GM19468 (cell line): ENCODE data around the gene HLTF.

Experiments
- ATAC-seq: cut with Tn5 transposase; IDR thresholded peaks from one replicate; pipeline ENCODE4 v1.9.1; 2021; ENCODE audit warnings: mild to moderate bottlenecking, moderate library complexity, moderate number of reproducible peaks; ENCODE audit not compliant: unreplicated experiment; ENCODE audit errors: extremely low read depth

HLTF gene

DNA sequence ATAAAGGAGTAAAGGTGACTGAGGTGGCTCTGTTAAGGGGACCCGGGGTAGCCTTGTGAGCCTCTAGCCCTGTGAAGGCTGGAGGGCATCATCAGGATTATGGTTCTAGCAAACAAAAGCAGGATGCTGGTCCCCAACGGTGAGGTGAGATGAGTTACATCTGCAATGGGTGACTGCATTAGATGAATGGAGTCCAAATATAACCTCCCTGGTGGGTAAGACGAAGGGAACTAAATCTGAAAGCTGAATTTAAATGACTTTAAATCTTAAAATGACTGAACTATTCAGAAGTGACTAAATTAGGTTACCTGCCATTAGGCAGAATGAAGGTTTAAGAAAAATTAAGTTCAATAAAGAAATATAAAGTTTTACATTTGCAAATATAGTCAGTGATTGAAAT is 4.6 kb upstream of the HLTF start:
- ATAC-seq, result no peak

DNA sequence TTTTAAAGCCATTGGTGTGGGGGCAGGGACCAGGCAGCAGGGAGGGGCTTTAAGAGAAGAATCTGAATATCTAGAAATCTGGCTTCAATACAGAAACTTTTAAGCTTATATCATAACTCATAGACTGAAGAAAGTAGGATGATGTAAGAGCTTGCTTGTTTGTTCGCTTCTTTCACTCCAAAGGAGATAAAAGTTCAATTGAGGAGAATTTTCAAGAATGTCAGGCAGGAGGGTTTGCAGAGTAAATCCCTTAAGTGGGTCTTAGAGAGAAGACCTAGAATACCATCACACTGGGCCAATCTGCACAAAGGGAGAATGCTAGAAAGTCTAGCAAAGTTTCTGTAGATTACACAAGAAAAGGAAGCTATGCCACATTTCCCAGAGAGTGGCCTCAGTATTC is 4.1 kb upstream of the HLTF start:
- no peak for ATAC-seq

DNA sequence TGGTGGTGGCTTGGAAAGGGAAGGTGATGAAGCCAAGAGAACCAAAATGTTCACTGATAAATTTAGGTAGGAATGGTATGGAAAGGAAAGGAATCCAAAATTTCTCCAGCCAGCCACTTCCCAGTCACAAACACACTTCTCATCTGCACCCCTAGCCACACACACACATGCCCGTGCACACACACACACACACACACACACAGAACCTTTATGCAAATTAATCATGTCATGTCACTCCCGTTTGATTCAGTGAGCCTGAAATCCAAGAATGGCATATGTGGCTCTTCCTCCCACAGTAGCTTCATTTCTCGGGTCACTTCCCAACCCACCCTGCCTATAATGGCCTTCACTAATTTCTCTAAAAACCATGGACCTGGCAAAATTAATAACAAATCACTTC is 3.1 kb upstream of the HLTF start:
- ATAC-seq, result no peak

DNA sequence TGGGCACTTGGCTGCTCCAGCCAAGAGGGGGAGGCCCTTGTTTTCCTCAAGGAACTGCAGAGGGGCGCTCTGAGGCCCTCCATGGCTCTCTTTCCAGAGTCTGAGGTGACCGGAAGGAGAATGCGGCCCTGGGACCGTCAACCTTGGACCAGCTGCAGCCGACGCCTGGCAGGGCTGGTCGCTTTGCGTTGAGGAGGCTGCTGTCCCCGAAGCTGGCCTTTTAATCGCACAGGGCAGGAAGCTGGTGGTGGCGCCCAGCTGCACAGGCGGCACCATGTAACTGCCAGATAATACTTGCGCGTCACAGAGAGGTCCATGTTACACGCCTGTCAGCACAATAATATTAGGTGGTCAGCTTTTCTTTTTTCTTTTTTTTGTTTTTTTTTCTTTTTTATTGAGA is 875 bp upstream of the HLTF start:
- no peak for ATAC-seq

DNA sequence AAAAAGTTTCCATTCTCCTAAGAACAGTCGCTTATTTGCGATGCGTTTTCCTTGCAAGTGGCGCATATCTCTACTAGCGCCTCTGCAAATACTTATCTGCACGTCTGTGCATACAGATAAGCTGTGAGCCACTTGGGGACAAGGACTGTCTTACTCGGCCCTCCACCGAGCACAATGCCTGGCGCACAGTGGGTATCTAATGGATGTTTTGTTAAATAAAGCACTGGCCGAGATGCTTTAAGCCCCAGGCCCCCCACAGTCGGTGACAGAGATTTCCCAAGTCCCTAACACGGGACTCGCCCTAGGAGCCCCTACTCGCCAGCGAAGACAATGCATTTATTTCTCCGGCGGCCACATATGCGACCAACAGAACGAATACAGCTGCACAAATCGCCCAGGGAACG is 503 bp downstream of the HLTF start:
- ATAC-seq, result peak; percentile 18

DNA sequence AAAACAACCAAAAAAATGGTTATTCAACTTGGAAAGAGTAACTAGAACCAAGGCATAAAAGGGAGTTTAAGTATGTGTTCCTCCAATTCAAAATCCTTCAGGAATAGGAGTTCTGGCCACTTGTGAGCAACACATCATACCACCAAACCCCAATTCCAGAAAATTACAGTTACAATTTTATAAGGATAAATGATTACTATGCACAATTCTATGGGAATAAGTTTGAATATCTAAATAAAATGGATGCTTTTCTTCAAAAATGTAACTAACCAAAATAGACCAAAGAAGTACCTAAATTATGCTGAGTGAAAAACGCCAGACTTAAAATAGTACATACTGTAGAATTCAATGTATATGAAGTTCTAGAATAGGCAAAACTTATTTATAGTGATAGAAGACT is 4.6 kb downstream of the HLTF start:
- ATAC-seq, result no peak

DNA sequence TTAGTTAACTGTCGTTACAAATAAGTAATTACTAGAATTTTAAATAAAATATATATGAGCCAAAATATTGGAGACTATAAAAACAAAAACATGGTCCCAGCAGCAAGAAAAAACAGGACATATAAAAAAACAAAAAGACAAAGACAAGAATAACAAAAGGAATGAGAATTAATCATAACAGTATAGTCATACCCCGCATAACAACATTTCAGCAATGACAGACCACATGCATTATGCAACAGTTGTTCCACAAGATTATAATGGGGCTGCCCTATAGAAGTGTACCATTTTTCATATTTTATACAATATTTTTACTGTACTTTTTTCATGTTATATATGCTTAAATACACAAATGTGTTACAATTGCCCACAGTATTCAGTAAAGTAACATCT is 5.6 kb downstream of the HLTF start:
- no peak for ATAC-seq

DNA sequence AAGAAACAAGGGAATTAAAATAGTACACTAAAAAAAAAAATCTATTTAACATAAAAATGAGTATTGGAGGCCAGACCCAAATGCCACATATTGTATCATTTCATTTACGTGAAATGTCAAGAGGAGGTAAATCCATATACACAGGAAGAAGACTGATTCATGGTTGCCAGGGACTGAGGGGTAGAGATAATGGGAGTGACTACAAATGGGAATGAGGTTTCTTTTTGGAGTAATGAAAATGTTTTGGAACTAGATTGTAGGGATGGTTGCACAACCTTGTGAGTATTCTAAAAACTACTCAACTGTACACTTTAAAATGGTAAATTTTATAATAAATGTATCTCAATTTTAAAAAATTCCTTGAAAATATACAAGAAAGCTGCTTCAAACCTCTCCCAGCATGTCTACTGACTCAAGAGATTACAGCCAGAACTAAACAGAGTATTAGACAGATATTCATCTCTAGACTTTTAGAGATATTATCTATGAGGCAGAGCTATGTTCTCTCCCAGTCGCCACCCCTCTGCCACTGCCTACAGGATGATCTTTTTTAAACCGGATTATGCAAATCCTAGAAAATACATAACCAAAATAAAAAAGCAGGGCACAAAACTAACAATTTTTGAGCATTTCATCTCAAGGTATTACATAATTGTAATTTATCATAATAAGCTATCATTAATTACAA is 6.2 kb downstream of the HLTF start:
- ATAC-seq, result no peak

DNA sequence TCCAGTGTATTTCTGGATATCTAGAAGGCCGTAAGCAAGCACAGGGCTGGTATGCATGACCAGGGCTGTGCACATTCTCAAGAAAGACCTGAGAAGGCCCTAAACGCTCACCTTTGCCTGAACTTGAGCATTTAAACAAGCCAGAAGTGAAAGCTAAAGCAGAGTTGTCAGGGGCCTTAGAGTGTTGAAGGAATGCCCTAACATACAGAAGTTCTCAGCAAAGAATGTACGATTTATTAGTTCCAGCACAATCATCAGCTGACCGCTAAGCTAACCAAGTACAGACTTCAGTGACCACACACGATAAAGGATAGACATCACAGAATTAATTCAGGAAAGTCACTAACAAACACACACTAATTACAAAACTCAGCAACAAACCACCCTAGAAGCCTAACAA is 8.7 kb downstream of the HLTF start:
- ATAC-seq, result no peak

DNA sequence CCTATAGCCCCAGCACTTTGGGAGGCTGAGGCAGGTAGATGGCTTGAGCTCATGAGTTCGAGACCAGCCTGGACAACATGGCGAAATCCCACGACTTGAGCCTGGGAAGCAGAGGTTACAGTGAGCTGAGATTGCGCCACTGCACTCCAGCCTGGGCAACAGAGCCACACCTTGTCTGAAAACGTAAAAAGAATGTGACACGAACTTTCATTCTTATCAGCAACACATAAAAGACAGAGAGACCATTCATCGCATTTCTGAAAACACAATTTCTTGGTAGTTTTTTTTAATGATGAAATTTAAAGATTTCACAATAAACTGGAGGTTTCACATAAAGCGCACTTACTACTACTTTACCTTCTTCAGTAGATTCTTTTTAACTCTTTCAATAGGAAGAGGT is 18.4 kb downstream of the HLTF start:
- no peak for ATAC-seq

DNA sequence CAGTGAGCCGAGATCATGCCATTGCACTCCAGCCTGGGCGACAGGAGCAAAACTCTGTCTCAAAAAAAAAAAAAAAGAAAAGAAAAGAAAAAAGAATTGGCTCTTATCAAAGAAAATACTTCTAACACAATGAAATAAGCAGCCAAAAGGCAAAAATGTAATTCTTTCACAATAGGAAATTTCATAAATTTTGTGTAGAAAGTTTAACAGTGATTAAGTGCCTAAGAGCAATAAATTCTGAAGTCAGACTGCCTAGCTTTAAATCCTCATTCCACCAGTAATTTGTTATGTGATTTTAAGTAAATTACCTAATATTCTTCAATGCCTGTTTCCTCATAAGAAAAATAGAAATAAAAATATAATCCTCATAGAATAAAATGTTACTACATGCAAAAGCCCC is 24.6 kb downstream of the HLTF start:
- ATAC-seq, result no peak

DNA sequence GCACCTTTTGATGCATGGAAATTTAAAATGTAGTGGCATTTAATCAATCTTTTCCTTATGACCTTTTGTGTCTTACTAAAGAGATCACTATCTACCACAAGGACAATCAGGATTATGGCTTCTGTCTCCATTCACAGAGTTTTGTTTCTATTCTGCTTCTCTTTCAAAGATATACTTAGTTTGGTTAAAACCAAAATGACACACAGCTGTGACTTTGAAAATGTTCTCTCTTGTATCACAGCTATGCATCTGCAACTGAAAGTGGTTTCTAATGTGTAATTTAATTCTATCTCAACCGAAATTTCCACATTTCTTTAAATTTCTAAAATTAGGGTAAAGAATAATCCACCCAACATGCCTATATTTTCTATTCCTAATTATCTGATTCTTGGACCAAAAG is 27.7 kb downstream of the HLTF start:
- ATAC-seq, result peak; percentile 67

DNA sequence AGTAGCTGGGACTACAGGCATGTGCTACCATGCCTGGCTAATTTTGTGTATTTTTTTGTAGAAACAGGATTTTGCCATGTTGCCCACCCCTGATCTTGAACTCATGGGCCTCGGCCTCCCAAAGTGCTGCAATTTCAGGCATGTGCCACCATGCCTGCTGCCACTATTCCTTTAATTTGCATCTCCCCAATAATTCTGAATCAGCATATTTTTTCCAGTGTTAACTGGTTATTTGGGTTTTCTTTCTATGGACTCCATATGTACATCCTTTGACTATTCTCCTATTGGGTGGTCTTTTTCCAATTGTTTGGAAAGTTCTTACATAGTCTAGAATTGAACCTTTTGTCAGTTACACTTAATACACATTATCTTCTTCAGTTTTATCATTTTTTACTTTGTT is 28.1 kb downstream of the HLTF start:
- ATAC-seq, result no peak

DNA sequence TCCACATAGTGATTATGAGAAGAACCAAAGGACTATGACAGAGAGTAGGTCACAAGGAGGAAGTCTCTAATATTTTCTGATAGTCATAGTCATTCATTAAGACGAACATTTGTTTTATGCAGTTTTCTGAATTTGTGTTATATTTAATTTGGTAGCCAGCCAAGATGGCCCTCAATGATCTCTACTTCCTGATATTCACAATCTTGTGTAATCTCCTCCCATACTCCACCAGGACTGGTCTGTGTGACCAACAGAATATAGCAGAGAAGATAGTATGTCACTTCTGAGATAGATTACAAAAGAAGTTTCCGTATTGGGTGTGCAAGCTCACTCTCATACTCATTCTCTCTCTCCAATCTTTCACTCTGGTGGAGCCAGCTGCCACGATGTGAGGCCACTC is 30.8 kb downstream of the HLTF start:
- ATAC-seq, result no peak

DNA sequence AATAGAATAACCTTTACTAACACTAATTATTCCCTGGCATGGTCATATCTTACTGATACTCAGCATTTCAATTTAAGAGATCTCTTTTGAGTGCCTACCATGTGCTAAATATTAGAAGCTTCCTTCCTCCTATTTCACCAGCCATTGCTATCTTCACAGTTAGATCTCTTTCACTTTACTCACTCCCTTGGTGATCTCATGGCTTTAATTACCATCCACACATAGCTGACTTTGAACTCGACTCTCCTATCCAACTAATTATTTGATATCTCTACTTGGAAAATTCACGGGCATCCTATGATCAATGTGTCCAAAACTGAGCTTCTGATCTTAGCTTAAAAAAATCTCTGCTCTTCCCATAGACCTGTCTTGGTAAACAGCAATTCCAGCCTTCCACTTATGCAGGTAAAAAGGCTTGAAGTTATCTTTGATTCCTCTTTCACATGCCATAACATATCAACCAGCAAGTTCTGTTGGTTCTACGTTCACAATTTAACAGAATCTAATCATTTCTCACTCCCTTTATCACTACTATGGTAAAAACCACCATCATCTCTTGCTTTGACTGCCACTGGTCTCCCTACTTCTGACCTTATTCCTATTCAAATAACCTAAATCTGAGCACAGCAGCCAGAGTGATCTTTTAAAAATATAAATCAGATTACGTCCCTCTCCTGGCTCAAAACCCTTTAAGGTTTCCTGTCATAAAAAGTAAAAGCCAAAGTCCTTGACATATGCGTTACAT is 41.8 kb downstream of the HLTF start:
- no peak for ATAC-seq

DNA sequence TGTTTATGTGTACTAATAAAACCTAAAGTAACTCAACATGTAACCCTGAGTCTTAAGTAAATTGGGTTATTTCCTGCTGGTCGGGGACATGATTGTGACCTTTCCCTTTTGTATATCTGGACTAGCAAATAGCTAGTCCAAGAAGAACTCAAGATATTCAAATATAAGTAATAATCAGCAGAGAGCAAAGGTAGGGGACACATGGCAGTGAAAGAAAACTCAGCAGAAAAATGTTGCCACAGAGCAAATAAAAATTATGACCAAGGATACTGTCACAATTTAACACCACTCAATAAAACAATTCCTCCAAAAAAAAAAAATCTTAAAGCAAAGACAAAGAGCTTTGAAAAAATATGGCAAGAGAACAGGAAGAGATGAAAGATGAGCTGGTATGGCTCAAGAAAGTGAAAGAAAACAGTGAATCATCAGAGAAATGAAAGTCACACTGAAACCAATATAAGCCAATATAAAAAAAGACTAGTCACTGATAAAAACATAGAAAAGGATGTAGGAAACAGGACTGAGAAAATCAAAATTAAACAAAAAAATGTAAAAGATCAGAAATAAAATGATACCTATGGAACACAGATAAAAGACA is 43.4 kb downstream of the HLTF start:
- peak; percentile 44 for ATAC-seq

DNA sequence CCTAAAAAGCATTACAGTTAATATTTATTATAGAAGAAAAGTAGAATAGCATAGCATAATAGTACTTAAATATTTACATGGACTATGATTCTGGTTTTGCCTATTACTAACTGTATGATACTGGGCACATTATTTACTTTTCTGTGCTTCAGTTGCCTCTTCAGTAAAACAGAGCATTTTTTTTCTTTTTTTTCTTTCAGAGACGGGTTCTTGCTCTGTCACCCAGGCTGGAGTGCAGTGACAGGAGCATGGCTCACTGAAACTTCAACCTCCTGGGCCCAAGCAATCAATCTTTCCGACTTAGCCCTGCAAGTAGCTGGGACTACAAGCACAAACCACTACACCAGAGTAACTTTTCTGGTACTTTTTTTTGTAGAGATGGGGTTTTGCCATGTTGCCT is 48.0 kb downstream of the HLTF start:
- no peak for ATAC-seq

DNA sequence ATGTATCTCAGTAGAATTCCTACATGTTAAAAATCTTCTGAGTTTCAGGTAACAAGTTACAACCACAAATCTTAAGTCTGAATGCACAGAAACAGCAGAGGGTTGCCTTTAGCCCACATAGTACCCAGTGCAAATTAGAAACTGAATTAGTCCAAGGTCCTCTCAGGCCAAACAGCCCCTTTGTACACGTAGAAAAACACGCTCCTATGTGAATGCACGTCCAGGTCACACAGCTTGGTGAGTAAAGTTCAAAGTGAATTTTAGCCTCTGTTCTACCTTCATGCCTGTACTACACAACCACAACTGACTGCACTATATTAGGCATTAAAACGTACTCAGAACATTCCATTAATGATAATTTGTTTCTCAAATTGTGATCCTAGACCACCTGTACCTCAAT is 48.6 kb downstream of the HLTF start:
- ATAC-seq, result no peak

DNA sequence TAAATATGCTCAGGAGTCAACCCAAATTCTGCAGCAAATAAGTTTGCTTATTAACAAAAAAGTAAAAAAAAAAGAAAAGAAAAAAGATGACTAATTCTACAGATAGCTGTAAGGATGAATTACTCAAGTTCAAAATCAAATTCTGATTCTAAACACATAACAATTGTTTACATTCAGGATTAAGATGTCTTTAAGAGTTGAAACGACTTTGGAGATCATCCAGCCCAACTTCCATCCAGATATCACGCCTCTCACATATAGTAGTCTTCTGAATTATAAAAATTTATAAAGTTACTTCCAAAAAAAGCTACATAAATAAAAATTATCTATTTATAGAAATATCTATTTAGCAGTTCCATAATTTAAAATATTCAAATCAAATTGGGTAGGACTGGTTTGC is 55.2 kb downstream of the HLTF start:
- ATAC-seq, result no peak

DNA sequence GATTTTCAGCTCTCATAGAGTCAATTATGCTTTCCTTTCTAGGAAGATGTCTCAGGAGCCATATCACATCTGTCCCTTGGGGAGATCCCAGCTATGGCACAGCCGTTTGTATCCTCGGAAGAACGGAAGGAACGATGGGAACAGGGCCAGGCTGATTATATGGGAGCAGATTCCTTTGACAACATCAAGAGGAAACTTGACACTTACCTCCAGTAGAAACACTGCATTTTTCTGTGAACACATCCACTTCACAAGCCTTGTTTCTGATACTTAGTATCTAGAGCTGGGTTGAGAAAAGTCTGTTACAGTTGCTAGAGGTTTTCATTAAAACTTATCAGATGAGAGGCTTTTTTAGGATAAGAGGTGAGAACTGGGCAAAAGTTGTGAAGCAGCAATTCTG is 59.6 kb downstream of the HLTF start:
- no peak for ATAC-seq

DNA sequence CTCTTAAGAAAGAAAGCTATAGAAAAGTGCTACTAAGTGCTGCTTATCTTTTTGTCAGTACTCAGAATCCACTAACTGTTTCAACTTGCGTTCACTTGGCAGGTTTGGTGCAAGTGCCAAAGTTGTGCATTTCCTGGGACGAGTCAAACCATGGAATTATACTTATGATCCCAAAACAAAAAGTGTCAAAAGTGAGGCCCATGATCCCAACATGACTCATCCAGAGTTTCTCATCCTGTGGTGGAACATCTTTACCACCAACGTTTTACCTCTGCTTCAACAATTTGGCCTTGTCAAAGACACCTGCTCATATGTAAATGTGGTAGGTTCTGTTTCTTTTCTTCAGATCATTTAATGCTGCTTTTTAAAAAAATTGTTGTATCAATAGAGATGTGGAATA is 62.4 kb downstream of the HLTF start:
- ATAC-seq, result no peak

DNA sequence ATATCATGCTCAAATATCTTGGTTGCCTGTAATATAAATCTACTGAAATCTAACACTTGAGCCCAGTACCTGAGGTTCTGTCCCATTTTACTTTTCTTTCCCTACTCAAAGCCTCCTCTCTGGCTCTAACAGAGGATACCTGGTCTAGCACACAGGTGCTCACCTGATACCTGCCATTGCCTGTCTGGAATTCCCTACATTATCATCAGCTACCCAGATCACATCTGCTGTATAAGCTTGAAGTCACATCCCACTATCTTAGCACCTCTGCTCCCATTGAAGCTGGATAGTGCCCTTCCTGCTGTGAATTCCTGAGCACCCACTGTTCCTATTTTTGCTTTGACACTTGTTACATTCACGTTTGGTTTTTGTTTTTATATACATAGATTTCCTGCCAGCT is 64.5 kb downstream of the HLTF start:
- no peak for ATAC-seq
